ENCODE data around the gene SLC36A4.
"Not testable (repeated sequence)": the region's sequence is repeated elsewhere in the genome, so short reads cannot be mapped to it uniquely, and the experiment has no call there.

Gene SLC36A4

DNA sequence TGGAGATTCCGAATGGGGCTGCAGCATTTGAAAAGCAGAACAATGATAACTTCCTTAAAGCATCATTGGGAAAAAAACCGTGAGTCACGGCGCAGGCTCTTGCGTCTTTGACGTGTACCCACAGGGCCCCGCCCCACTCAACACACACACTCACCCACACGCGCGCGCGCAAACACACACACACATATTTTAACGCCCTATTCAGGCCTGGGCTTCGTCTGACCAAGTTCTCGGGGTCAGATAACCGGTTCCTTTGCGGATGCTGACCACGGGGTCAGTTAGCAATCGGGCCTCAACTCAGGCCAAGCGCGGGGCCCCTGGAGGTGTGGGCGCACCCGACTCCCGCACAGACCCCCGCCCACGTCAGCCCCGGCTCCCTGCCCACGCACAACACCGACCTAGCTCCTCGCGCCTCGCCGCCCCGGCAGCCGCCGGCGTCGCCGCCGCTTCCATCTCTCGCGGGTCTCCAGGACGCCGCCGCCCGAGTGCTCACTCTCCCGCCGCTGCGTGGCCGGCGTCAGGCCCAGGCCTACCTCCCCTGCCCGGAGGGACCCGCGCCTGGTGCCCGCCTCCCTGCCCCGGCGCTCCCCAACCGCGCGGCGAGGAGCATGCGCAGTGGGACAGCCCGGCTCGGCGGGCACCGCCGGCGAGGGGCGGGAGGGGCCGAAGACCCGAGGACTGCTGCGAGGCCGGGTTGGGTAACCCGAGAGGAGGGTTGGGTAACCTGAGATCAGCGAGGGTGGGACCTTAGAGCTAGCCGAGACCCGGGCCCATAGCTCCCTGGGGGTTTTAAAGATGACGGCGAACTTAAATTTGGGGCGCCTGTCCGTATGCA, at the start of gene SLC36A4:
SLC36A4 (minus strand) TSS at position 612 of the 835 bp plus-strand sequence; CDS start at position 453, 159 bp downstream.
- peak within 1 kb of the TSS; percentile 78 for H3K4me3 ChIP-seq (ENCODE audit: low read depth, low read length)
- ChIA-PET POLR2A (interaction anchor here (0.7 to 1.1 kb wide), 2 partner anchors 217 to 1410 kb away, joined by 3 to 4 read pairs; no protein-coding TSS in a partner anchor), CTCF (interaction anchor here (1.0 to 2.7 kb wide), 4 partner anchors 15 to 256 kb away, joined by 4 to 16 read pairs (median 4); no protein-coding TSS in a partner anchor)
- DNase-seq (ENCODE audit: low read depth, low spot score): peak; percentile 83
- TF ChIP-seq, protein P1, sequence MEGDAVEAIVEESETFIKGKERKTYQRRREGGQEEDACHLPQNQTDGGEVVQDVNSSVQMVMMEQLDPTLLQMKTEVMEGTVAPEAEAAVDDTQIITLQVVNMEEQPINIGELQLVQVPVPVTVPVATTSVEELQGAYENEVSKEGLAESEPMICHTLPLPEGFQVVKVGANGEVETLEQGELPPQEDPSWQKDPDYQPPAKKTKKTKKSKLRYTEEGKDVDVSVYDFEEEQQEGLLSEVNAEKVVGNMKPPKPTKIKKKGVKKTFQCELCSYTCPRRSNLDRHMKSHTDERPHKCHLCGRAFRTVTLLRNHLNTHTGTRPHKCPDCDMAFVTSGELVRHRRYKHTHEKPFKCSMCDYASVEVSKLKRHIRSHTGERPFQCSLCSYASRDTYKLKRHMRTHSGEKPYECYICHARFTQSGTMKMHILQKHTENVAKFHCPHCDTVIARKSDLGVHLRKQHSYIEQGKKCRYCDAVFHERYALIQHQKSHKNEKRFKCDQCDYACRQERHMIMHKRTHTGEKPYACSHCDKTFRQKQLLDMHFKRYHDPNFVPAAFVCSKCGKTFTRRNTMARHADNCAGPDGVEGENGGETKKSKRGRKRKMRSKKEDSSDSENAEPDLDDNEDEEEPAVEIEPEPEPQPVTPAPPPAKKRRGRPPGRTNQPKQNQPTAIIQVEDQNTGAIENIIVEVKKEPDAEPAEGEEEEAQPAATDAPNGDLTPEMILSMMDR (IDR thresholded peaks at IDR 0.05; ENCODE audit: insufficient read depth, low read length, missing control alignments): no peak

DNA sequence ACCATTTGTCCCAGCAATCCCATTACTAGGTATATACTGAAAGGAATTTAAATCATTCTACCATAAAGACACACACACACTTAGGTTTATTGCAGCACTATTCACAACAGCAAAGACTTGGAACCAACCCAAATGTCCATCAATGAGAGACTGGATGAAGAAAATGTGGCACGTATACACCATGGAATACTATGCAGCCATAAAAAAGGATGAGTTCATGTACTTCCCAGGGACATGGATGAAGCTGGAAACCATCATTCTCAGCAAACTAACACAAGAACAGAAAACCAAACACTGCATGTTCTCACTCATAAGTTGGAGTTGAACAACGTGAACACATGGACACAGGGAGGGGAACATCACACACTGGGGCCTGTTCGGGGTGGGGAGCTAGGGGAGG, 49.0 kb upstream of the SLC36A4 start:
- POLR2A ChIA-PET; CTCF ChIA-PET; DNase-seq (ENCODE audit: low read depth, low spot score): not testable (repeated sequence)

DNA sequence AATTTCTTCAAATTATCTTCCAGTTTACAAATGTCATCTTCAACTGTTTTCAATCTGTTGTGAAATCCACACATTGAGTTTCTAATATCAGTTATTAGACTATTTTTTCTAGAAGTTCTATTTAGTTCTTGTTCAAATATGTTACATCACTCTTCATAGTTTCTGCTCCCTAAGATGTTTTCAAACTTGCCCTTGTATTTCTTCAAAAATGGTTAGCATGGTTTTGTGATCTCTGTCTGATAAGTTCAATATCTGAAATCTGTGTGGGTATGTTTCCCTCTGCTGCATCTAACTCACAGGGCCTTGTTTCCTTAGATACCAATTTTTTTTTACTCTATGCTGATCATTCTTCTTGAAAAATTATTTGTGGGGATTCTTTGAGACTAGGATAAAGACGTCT, 46.2 kb upstream of the SLC36A4 start:
- TF ChIP-seq, protein P1 (IDR thresholded peaks at IDR 0.05; ENCODE audit: insufficient read depth, low read length, missing control alignments): no peak
- CTCF ChIA-PET: no interaction called here
- no peak for DNase-seq (ENCODE audit: low read depth, low spot score)
- POLR2A ChIA-PET: no interaction called here
- no peak overlapping the region for H3K4me3 ChIP-seq (ENCODE audit: low read depth, low read length)

More for the DNA sequence above, 49.0 kb upstream of the SLC36A4 start:
- not testable (repeated sequence) for H3K4me3 ChIP-seq (ENCODE audit: low read depth, low read length)

DNA sequence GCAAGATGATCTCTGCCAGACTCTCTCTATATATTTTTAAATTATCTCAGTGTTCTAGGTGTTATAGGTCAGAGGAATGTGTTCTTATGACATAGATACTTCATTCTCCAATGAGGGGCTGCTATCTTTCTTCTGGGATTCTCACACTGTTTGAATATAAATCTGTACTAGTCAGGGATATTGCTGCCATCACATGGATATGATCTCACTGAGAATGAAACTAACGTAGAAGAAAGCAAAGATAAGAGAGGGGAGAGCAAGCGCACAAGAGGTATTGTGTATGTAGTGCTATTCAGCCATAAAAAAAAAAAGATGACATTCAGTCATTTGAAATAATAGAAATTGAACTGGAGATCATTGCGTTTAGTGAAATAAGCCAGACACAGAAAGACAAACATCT, 42.2 kb upstream of the SLC36A4 start:
- ChIA-PET POLR2A (no interaction called here), CTCF (no interaction called here)
- TF ChIP-seq, protein P1 (IDR thresholded peaks at IDR 0.05; ENCODE audit: insufficient read depth, low read length, missing control alignments): no peak
- no peak for DNase-seq (ENCODE audit: low read depth, low spot score)
- H3K4me3 ChIP-seq (ENCODE audit: low read depth, low read length): no peak overlapping the region

DNA sequence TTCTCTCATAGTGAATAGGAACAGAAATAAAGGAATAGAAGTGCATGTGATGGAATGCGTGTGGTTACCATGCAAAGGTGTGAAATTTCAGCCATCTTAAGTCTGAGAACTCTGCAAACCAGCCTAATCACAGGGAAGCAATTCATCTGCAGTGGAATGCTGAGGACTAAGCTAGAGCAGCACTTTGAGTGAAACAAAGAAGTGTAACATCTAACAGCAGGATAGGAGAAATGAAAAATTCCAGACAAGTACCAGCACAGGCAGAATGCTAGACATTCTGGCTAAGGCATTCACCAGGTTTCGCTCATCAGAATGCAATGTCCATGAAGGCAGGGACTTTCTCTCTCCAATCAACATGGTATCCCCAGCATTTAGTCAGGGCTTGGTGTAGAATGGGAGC, 41.2 kb upstream of the SLC36A4 start:
- DNase-seq (ENCODE audit: low read depth, low spot score): no peak
- ChIA-PET CTCF (interaction anchor here (1.7 to 6.3 kb wide), 5 partner anchors 12 to 422 kb away, joined by 5 to 149 read pairs (median 21); partner anchors contain the start of gene CEP295), POLR2A (no interaction called here)
- no peak overlapping the region for H3K4me3 ChIP-seq (ENCODE audit: low read depth, low read length)
- TF ChIP-seq, protein P1 (IDR thresholded peaks at IDR 0.05; ENCODE audit: insufficient read depth, low read length, missing control alignments): no peak

DNA sequence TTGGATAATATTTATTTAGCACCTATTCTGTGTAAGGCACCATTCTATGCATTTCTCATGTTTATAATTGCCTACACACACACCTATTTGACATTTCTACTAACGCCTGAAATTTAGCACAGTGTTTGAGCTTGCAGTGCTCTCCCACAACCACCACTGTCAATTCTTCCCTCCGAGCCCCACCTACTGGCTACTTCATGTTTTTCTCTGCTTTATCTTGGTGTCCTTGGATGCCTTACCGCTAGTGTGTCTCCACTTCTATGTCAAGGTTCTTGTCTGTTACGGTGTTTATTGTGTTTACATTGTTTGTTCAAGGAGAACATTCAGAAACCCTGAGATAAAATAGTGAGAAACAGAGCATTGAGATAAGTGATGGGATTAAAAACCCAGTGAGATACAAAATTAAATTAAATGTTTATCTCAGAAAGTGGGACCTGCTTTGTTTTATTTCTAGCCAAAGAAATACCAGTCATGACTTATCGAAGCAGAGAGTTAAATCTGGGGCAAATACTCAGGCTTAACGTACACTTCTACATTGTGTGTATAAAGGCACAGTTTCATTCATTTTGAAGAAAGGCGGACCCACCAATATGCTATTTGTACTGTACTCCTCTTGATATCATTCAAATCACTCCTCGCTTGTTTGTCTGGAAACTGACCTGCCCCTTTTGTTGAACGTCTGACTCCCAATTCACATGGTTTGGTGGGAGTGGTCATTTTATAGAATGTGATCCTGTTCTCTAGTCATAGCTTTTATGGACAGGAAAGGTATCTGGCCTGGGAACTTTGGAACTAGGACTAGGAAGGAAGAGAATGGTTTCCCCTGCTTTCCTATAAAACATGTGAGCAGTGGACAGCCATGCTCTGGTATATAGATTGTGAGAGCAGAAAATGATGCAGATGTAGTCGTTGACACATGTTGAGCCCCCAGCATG, 39.2 kb upstream of the SLC36A4 start:
- H3K4me3 ChIP-seq (ENCODE audit: low read depth, low read length): no peak overlapping the region
- TF ChIP-seq, protein P1 (IDR thresholded peaks at IDR 0.05; ENCODE audit: insufficient read depth, low read length, missing control alignments): peak; percentile 49
- CTCF ChIA-PET: interaction anchor here (0.5 to 6.3 kb wide), 16 partner anchors 10 to 443 kb away, joined by 3 to 149 read pairs (median 5); partner anchors contain the start of gene CEP295
- POLR2A ChIA-PET: interaction anchor here (0.5 kb wide), 1 partner anchor 418 kb away, joined by 3 read pairs; no protein-coding TSS in a partner anchor
- DNase-seq (ENCODE audit: low read depth, low spot score): no peak

Measured in AG04449 (cell line).